Measurements from ENCODE around the gene PCF11.

- TF ChIP-seq, protein P1, sequence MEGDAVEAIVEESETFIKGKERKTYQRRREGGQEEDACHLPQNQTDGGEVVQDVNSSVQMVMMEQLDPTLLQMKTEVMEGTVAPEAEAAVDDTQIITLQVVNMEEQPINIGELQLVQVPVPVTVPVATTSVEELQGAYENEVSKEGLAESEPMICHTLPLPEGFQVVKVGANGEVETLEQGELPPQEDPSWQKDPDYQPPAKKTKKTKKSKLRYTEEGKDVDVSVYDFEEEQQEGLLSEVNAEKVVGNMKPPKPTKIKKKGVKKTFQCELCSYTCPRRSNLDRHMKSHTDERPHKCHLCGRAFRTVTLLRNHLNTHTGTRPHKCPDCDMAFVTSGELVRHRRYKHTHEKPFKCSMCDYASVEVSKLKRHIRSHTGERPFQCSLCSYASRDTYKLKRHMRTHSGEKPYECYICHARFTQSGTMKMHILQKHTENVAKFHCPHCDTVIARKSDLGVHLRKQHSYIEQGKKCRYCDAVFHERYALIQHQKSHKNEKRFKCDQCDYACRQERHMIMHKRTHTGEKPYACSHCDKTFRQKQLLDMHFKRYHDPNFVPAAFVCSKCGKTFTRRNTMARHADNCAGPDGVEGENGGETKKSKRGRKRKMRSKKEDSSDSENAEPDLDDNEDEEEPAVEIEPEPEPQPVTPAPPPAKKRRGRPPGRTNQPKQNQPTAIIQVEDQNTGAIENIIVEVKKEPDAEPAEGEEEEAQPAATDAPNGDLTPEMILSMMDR (conservative IDR thresholded peaks at IDR 0.05; ENCODE audit: low read depth, low read length): no peak
- TF ChIP-seq POLR2A (IDR thresholded peaks at IDR 0.05; ENCODE audit: low read depth, low read length): no peak
- no peak for TF ChIP-seq SMC3 (IDR thresholded peaks at IDR 0.05; ENCODE audit: low read depth, low read length)
- no peak for TF ChIP-seq FOS (IDR thresholded peaks at IDR 0.05; ENCODE audit: low read depth, low read length)
- no peak for TF ChIP-seq USF2 (IDR thresholded peaks at IDR 0.05; ENCODE audit: low read depth, low read length)
- TF ChIP-seq, protein P2, sequence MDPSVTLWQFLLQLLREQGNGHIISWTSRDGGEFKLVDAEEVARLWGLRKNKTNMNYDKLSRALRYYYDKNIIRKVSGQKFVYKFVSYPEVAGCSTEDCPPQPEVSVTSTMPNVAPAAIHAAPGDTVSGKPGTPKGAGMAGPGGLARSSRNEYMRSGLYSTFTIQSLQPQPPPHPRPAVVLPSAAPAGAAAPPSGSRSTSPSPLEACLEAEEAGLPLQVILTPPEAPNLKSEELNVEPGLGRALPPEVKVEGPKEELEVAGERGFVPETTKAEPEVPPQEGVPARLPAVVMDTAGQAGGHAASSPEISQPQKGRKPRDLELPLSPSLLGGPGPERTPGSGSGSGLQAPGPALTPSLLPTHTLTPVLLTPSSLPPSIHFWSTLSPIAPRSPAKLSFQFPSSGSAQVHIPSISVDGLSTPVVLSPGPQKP (IDR thresholded peaks at IDR 0.05; ENCODE audit: borderline replicate concordance, low read depth, low read length): no peak
Measured at GRCh38 chr11:83175815-83176214, 18.9 kb downstream of the PCF11 start.

All from IMR-90 (cell line).